ENCODE results near the gene PVR.

PVR gene

GRCh38 chr19:44648631-44649251 is 5.0 kb downstream of the PVR start:
- Histone ChIP-seq H3K79me2 (no peaks in the 10 kb centered on the region), H2AFZ (no peak overlapping the region), H3K9me3 (ENCODE audit: control insufficient read depth, low read length) (no peaks in the 10 kb centered on the region), H3K27ac (no peak overlapping the region), H3K4me1 (no peaks in the 10 kb centered on the region), H3K4me2 (ENCODE audit: low read length) (no peak overlapping the region), H3K9ac (no peak overlapping the region), H3K27me3 (ENCODE audit: control insufficient read depth, insufficient read depth, low read length) (no peaks in the 10 kb centered on the region), H3K4me3 (ENCODE audit: low read depth, low read length) (no peak overlapping the region), H3K36me3 (ENCODE audit: control insufficient read depth, insufficient read depth, low read length) (no peaks in the 10 kb centered on the region)
- no peak for TF ChIP-seq CTCF (IDR thresholded peaks at IDR 0.05)

- Histone ChIP-seq H3K4me3 (ENCODE audit: low read depth, low read length) (no peak overlapping the region), H3K79me2 (no peaks in the 10 kb centered on the region), H2AFZ (no peak overlapping the region), H3K27ac (no peak overlapping the region), H3K36me3 (ENCODE audit: control insufficient read depth, insufficient read depth, low read length) (no peaks in the 10 kb centered on the region), H3K9ac (no peak overlapping the region), H3K4me1 (no peaks in the 10 kb centered on the region), H3K27me3 (ENCODE audit: control insufficient read depth, insufficient read depth, low read length) (no peaks in the 10 kb centered on the region), H3K9me3 (ENCODE audit: control insufficient read depth, low read length) (no peaks in the 10 kb centered on the region), H3K4me2 (ENCODE audit: low read length) (no peak overlapping the region)
- no peak for TF ChIP-seq CTCF (IDR thresholded peaks at IDR 0.05)
These were observed 6.0 kb downstream of the PVR start for GRCh38 chr19:44649578-44650145.

- Histone ChIP-seq H3K27me3 (ENCODE audit: control insufficient read depth, insufficient read depth, low read length) (no peaks in the 10 kb centered on the region), H2AFZ (no peak overlapping the region), H3K9ac (no peak overlapping the region), H3K36me3 (ENCODE audit: control insufficient read depth, insufficient read depth, low read length) (no peaks in the 10 kb centered on the region), H3K79me2 (no peaks in the 10 kb centered on the region), H3K4me1 (no peaks in the 10 kb centered on the region), H3K9me3 (ENCODE audit: control insufficient read depth, low read length) (no peaks in the 10 kb centered on the region), H3K27ac (no peak overlapping the region), H3K4me3 (ENCODE audit: low read depth, low read length) (no peak overlapping the region), H3K4me2 (ENCODE audit: low read length) (no peak overlapping the region)
- no peak for TF ChIP-seq CTCF (IDR thresholded peaks at IDR 0.05)
These were observed 9.6 kb downstream of the PVR start for GRCh38 chr19:44653343-44653742.

GRCh38 chr19:44653977-44654774 is 10.5 kb downstream of the PVR start:
- Histone ChIP-seq H3K9ac (no peak overlapping the region), H3K4me2 (ENCODE audit: low read length) (no peak overlapping the region), H3K27ac (no peak overlapping the region), H3K4me3 (ENCODE audit: low read depth, low read length) (no peak overlapping the region), H3K79me2 (no peaks in the 10 kb centered on the region), H2AFZ (no peak overlapping the region), H3K9me3 (ENCODE audit: control insufficient read depth, low read length) (no peaks in the 10 kb centered on the region), H3K27me3 (ENCODE audit: control insufficient read depth, insufficient read depth, low read length) (no peaks in the 10 kb centered on the region), H3K4me1 (no peaks in the 10 kb centered on the region), H3K36me3 (ENCODE audit: control insufficient read depth, insufficient read depth, low read length) (no peaks in the 10 kb centered on the region)
- TF ChIP-seq CTCF (IDR thresholded peaks at IDR 0.05), result peak; percentile 63
